GM12878 (cell line): ENCODE measurements around the gene WSCD2. TPM values are rescaled to one million over a fixed set of nuclear protein-coding genes. Genes with fewer than 3 reads are reported as not detected.

Source experiments
- ATAC-seq: fragments of 200-7000 bp; cut with Tn5 transposase; 3 replicates; pipeline ENCODE4 v1.9.1; 2020; ENCODE audit warnings: mild to moderate bottlenecking, moderate library complexity
- BruUV-seq: library from RNA; stranded (reverse); fragments of 400-500 nt; replicated peaks from 2 replicates; lab custom pipeline; 2021; lab: Mats Ljungman, UMichigan
- CTCF ChIA-PET: fragments of 300-600 bp; sonication (Branson Sonifier 250); formaldehyde crosslinking; extraction: SDS; loops from one replicate; lab custom pipeline; 2021; ENCODE audit warnings: inconsistent platforms; lab: Yijun Ruan, JAX
- POLR2A ChIA-PET: fragments of 350-600 bp; formaldehyde crosslinking; extraction: SDS; loops from one replicate; lab custom pipeline; 2021; ENCODE audit warnings: inconsistent platforms; lab: Charles Lee
- RAD21 ChIA-PET: fragments of 300-600 bp; sonication (Branson Sonifier 250); formaldehyde crosslinking; loops from one replicate; lab custom pipeline; 2023; ENCODE audit warnings: antibody characterized with exemption; ENCODE audit not compliant: unreplicated experiment; lab: Charles Lee
- SMC1A ChIA-PET: fragments of 300-600 bp; sonication (Branson Sonifier 250); formaldehyde crosslinking; loops from one replicate; lab custom pipeline; 2023; ENCODE audit not compliant: unreplicated experiment, uncharacterized antibody; lab: Charles Lee
- DNase-seq: peaks from one replicate; pipeline ENCODE4 v3.0.0-alpha.2; 2011; ENCODE audit warnings: low read depth, low spot score
- FAIRE-seq: peaks from 3 replicates; lab custom pipeline; 2011; peaks lifted over from hg19 to GRCh38; lab: Jason Lieb, UNC
- H2AFZ ChIP-seq: 2 replicates; pipeline ENCODE4 v1.6.0; 2011; ENCODE audit warnings: low read depth, low read length, control low read depth; ENCODE audit not compliant: control insufficient read depth
- H3K27ac ChIP-seq: 2 replicates; pipeline ENCODE4 v1.5.1; 2011; ENCODE audit warnings: control low read depth; ENCODE audit not compliant: control insufficient read depth, insufficient read depth
- H3K27me3 ChIP-seq, 2 experiments: replicated peaks in 1 of 2; 2 replicates each; pipeline versions ENCODE4 v1.6.0 to v1.6.1; 2011; ENCODE audit warnings: low read length in 1 of 2; ENCODE audit not compliant: control insufficient read depth in 2 of 2, insufficient read depth in 2 of 2
- H3K36me3 ChIP-seq, 2 experiments: 2 replicates each; pipeline ENCODE4 v1.5.1; 2011; ENCODE audit warnings: low read length in 1 of 2; ENCODE audit not compliant: control insufficient read depth in 2 of 2, insufficient read depth in 2 of 2
- H3K4me1 ChIP-seq: 2 replicates; pipeline ENCODE4 v1.6.1; 2011; ENCODE audit warnings: mild to moderate bottlenecking, low read length, moderate library complexity, mixed read lengths; ENCODE audit not compliant: control insufficient read depth, insufficient read depth
- H3K4me2 ChIP-seq: 2 replicates; pipeline ENCODE4 v1.6.0; 2011; ENCODE audit warnings: control low read depth; ENCODE audit not compliant: control insufficient read depth, insufficient read depth
- H3K4me3 ChIP-seq: fragments of 200-600 bp; sonication (generic); 2 replicates; pipeline ENCODE4 v1.5.1; 2016
- H3K79me2 ChIP-seq: 2 replicates; pipeline ENCODE4 v1.6.0; 2011; ENCODE audit warnings: low read length; ENCODE audit not compliant: control insufficient read depth, insufficient read depth
- H3K9ac ChIP-seq: 2 replicates; pipeline ENCODE4 v1.8.0; 2011; ENCODE audit warnings: low read length, control low read depth, mixed read lengths; ENCODE audit not compliant: control insufficient read depth, insufficient read depth
- H3K9me3 ChIP-seq: replicated peaks from 3 replicates; pipeline ENCODE4 v1.5.1; 2011; ENCODE audit warnings: mild to moderate bottlenecking, low read length; ENCODE audit not compliant: control insufficient read depth, insufficient read depth
- H4K20me1 ChIP-seq: 2 replicates; pipeline ENCODE4 v1.6.0; 2011; ENCODE audit not compliant: control insufficient read depth, insufficient read depth
- CHD2 ChIP-seq: IDR thresholded peaks from 2 replicates; pipeline ENCODE4 v1.6.1; 2011; ENCODE audit warnings: low read depth, low read length, improper control_type of control experiment, borderline replicate concordance
- CREM ChIP-seq: IDR thresholded peaks from 2 replicates; pipeline ENCODE4 v1.6.1; 2014; ENCODE audit warnings: antibody characterized with exemption, low read depth
- EGR1 ChIP-seq, 2 experiments: IDR thresholded peaks; 1 replicate in 1 of 2; 2 replicates in 1 of 2; pipeline ENCODE4 v1.6.1; 2011 to 2012; ENCODE audit warnings: low read depth in 2 of 2, low read length in 2 of 2, borderline replicate concordance in 1 of 2, mild to moderate bottlenecking in 1 of 2, moderate library complexity in 1 of 2
- HDAC2 ChIP-seq: fragments of 200-600 bp; sonication (generic); IDR thresholded peaks from 2 replicates; pipeline ENCODE4 v1.6.1; 2017
- IKZF1 ChIP-seq: fragments of 450-650 bp; conservative IDR thresholded peaks from 2 replicates; pipeline ENCODE4 v1.6.1; 2017; ENCODE audit warnings: antibody characterized with exemption, mild to moderate bottlenecking
- JUNB ChIP-seq: IDR thresholded peaks from 2 replicates; pipeline ENCODE4 v1.6.1; 2016; ENCODE audit warnings: antibody characterized with exemption, mild to moderate bottlenecking
- MEF2A ChIP-seq: IDR thresholded peaks from 2 replicates; pipeline ENCODE4 v1.6.1; 2011; ENCODE audit warnings: low read depth, mild to moderate bottlenecking, low read length, moderate library complexity; ENCODE audit not compliant: insufficient read depth
- RAD21 ChIP-seq: IDR thresholded peaks from 2 replicates; pipeline ENCODE4 v1.6.1; 2011; ENCODE audit warnings: mild to moderate bottlenecking, low read depth, low read length, moderate library complexity; ENCODE audit not compliant: insufficient read depth
- RAD51 ChIP-seq: fragments of 450-650 bp; IDR thresholded peaks from 2 replicates; pipeline ENCODE4 v1.6.1; 2016; ENCODE audit warnings: moderate library complexity, mild to moderate bottlenecking, inconsistent platforms
- SMC3 ChIP-seq: IDR thresholded peaks from 2 replicates; pipeline ENCODE4 v1.6.1; 2011; ENCODE audit warnings: low read length, improper control_type of control experiment, borderline replicate concordance
- ZSCAN29 ChIP-seq: fragments of 450-650 bp; IDR thresholded peaks from 2 replicates; pipeline ENCODE4 v1.6.1; 2017; ENCODE audit warnings: mild to moderate bottlenecking, moderate library complexity
- WGBS: methylation state at CpG from one replicate; pipeline ENCODE4 v1.1.6; 2016; ENCODE audit warnings: low lambda C conversion rate; ENCODE audit not compliant: insufficient replicate concordance, insufficient coverage; ENCODE audit errors: missing lambda C conversion rate; 5-methylcytosine and 5-hydroxymethylcytosine counted together
- in situ Hi-C: fragments of 300-500 bp; cut with MboI; formaldehyde crosslinking; loops from 9 replicates; pipeline ENCODE4 v1.14.3; 2018; ENCODE audit warnings: mixed read lengths
- intact Hi-C: fragments of 100-400 bp; cut with micrococcal nuclease; formaldehyde crosslinking; loops from one replicate; pipeline ENCODE4 v1.14.2; 2022; ENCODE audit not compliant: unreplicated experiment
- polyA plus RNA-seq, 11 experiments: library from polyadenylated mRNA; depleted of rRNA in 4 of 11; unstranded in 6 of 11; stranded (reverse) in 5 of 11; fragments of >200 nt; fragmentation: Nextera tagmentation in 4 of 11; fragmentation: Illumina TruSeq in 1 of 11; extraction: Ambion mirVana in 4 of 11; extraction: Trizol in 1 of 11; gene quantifications; 1 replicate in 1 of 11; 2 replicates in 10 of 11; pipeline versions ENCODE4 v1.2.1 to v1.2.3, GENCODE V29; 2011 to 2016; ENCODE audit warnings: inconsistent platforms in 2 of 11, missing spikeins in 2 of 11, low read depth in 1 of 11
- total RNA-seq, 4 experiments: library from RNA; depleted of rRNA in 3 of 4; stranded (reverse); fragments of >200 nt in 3 of 4; fragmentation: Illumina TruSeq in 1 of 4; extraction: Trizol in 1 of 4; gene quantifications; 2 replicates each; pipeline versions ENCODE4 v1.2.1 to v1.2.3, GENCODE V29; 2013 to 2021
- TF ChIP-seq, protein P1 (sequence below), 3 experiments: IDR thresholded peaks in 2 of 3; conservative IDR thresholded peaks in 1 of 3; 2 replicates each; pipeline ENCODE4 v1.5.1; 2011; ENCODE audit warnings: low read depth in 3 of 3, low read length in 3 of 3, mild to moderate bottlenecking in 3 of 3, control low read depth in 2 of 3, moderate library complexity in 2 of 3, inconsistent platforms in 1 of 3, mixed read lengths in 1 of 3; ENCODE audit not compliant: control insufficient read depth in 2 of 3, insufficient read depth in 1 of 3; ENCODE audit errors: extremely low read depth in 1 of 3
- TF ChIP-seq, protein P2 (sequence below): fragments of 450-650 bp; IDR thresholded peaks from 2 replicates; pipeline ENCODE4 v1.6.1; 2014; ENCODE audit warnings: mild to moderate bottlenecking

Gene WSCD2
- total and polyA plus RNA-seq, 10 of the 15 experiments (the other 5 are each of a cell fraction or from before 2014, with no cell fraction given) = 0.41 TPM; not detected in 9

DNA sequence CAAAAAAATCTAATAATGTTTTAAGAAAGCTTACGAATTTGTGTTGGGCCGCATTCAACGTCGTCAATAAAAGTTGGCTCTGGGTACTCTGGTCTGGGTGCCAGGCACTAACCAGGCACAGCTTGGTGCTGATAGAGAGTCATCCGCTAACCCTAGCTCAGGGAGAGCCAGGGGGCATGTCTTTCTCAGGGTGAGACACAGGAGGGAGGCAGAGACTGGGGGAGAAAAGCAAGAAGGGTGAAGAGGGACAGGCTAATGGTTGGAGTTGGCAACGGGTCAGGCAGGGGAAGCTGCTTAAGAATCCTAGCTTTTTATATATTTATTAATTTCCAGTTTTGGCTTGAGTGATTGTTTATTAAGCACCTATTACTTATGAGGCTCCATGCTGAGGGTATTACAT, 105.1 kb downstream of the WSCD2 start:
- in situ Hi-C loops = no loop called here
- CTCF ChIA-PET = interaction anchor here (0.6 to 2.8 kb wide), 15 partner anchors 9 to 385 kb away, joined by 3 to 29 read pairs (median 3); no protein-coding TSS in a partner anchor
- SMC1A ChIA-PET = interaction anchor here (0.6 to 2.2 kb wide), 13 partner anchors 14 to 384 kb away, joined by 3 to 14 read pairs (median 4); no protein-coding TSS in a partner anchor

More for the DNA sequence above, 105.1 kb downstream of the WSCD2 start:
- no peaks in the 10 kb centered on the region for H3K79me2 ChIP-seq
- no peak overlapping the region for H3K9ac ChIP-seq
- FAIRE-seq = no peak
- DNase-seq = no peak
- H3K4me2 ChIP-seq = no peak overlapping the region
- ChIA-PET POLR2A (interaction anchor here (0.5 kb wide), 1 partner anchor 151 kb away, joined by 4 read pairs; no protein-coding TSS in a partner anchor), RAD21 (interaction anchor here (0.6 to 3.0 kb wide), 6 partner anchors 148 to 716 kb away, joined by 3 to 23 read pairs (median 5); no protein-coding TSS in a partner anchor)
- H2AFZ ChIP-seq = no peak overlapping the region
- no peaks in the 10 kb centered on the region for H3K36me3 ChIP-seq
- WGBS = 26% methylated on average over 6 of the region's 6 CpGs
- H3K4me1 ChIP-seq = no peaks in the 10 kb centered on the region
- TF ChIP-seq CHD2 = no peak
- TF ChIP-seq IKZF1 = no peak
- no peak for TF ChIP-seq ZSCAN29
- TF ChIP-seq JUNB = no peak
- no peak for TF ChIP-seq HDAC2
- TF ChIP-seq, protein P1, sequence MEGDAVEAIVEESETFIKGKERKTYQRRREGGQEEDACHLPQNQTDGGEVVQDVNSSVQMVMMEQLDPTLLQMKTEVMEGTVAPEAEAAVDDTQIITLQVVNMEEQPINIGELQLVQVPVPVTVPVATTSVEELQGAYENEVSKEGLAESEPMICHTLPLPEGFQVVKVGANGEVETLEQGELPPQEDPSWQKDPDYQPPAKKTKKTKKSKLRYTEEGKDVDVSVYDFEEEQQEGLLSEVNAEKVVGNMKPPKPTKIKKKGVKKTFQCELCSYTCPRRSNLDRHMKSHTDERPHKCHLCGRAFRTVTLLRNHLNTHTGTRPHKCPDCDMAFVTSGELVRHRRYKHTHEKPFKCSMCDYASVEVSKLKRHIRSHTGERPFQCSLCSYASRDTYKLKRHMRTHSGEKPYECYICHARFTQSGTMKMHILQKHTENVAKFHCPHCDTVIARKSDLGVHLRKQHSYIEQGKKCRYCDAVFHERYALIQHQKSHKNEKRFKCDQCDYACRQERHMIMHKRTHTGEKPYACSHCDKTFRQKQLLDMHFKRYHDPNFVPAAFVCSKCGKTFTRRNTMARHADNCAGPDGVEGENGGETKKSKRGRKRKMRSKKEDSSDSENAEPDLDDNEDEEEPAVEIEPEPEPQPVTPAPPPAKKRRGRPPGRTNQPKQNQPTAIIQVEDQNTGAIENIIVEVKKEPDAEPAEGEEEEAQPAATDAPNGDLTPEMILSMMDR (IDR thresholded peaks at IDR 0.05 in 2 of 3, conservative IDR thresholded peaks at IDR 0.05 in 1 of 3; ENCODE audit: control insufficient read depth in 2 of 3, extremely low read depth in 1 of 3, insufficient read depth in 1 of 3, low read depth in 3 of 3, low read length in 3 of 3) = peak; percentile 36 to 58 (median 53); a peak in 4 of 6 replicates
- peak; percentile 85 for TF ChIP-seq RAD21
- TF ChIP-seq MEF2A = no peak
- TF ChIP-seq CREM = no peak
- no peak for TF ChIP-seq RAD51
- peak; percentile 66; the same call in 1 of the 2 replicates for TF ChIP-seq SMC3
- no peak for TF ChIP-seq EGR1 (IDR thresholded peaks at IDR 0.05; ENCODE audit: borderline replicate concordance in 1 of 2, low read depth in 2 of 2, low read length in 2 of 2)
- TF ChIP-seq, protein P2, sequence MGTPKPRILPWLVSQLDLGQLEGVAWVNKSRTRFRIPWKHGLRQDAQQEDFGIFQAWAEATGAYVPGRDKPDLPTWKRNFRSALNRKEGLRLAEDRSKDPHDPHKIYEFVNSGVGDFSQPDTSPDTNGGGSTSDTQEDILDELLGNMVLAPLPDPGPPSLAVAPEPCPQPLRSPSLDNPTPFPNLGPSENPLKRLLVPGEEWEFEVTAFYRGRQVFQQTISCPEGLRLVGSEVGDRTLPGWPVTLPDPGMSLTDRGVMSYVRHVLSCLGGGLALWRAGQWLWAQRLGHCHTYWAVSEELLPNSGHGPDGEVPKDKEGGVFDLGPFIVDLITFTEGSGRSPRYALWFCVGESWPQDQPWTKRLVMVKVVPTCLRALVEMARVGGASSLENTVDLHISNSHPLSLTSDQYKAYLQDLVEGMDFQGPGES = no peak
- BruUV-seq = no TSS peak
- peaks cover 0 to 3% of the 10 kb centered on the region in 2 experiments; a peak in 3 of 4 replicates for H3K27me3 ChIP-seq
- peak; percentile 78 for ATAC-seq
- H4K20me1 ChIP-seq = no peaks in the 10 kb centered on the region
- H3K9me3 ChIP-seq = no peaks in the 10 kb centered on the region
- H3K27ac ChIP-seq = no peak overlapping the region
- no peak overlapping the region for H3K4me3 ChIP-seq
- intact Hi-C loops = loop anchor here (1.0 to 2.0 kb wide), 2 partner anchors 223 to 277 kb away; no protein-coding TSS in a partner anchor
